ENCODE data around the gene ERVMER34-1. TPM values are rescaled to one million over a fixed set of nuclear protein-coding genes. Genes with fewer than 3 reads are reported as not detected.
A peak's percentile ranks its signal among the peaks of the same experiment; 100 is the strongest.

Gene ERVMER34-1
- total RNA-seq, 3 donors from 2014 or later (not counting 1 experiment from before 2014, with no cell fraction given) = not detected

DNA sequence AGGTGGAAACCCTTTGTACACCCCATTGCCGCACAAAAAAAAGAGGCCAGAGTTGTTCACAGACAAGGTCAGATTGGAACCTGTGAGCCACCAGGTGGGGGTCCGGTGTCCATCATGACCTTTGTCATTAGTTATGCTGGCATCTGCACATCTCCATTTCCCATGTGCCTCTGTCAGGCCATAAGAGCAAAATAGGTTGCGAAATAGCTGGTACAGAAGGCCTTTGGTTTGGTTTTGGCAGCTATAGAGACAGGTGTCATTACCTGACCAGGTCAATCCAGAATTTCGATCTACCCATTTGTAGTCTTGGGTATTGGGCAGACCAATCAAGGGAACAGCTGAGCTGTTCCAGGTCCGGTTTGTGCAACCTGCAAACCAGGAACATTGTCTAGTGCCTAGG is 6.6 kb downstream of the ERVMER34-1 start:
- H3K4me1 Mint-ChIP-seq = no peaks in the 10 kb centered on the region
- whole genome bisulfite sequencing (ENCODE audit: insufficient coverage) = 89% methylated on average over 5 of the region's 5 CpGs
- no peak overlapping the region for H3K27ac ChIP-seq (ENCODE audit: low read length)

DNA sequence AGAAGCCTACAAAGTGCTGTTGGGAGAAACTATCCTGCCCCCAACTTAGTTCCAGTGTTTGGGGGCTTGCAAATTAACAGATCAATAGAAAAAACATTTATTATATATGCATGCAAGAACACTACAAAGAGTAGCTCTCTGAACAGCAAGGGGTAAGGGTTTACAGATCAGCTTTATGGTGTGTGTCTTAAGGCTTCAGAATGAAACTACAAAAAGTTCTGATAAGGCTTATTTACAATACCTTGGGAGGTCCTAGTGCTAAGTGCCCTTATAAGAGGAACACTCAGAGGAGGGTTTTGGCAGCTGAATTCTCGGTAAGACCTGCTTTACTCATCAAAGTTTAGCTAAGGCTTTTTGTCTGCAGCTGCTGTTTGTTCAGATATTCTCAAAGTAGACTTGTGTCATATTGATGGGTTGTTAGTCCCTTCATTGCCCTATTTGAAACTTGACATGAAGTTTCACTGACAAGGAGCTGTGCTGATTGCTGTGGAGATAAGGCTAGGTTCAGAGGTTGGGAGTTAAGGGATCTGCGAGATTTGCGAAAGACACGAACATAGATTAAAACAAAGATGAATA is 7.7 kb downstream of the ERVMER34-1 start:
- Mint-ChIP-seq H3K36me3 (no peaks in the 10 kb centered on the region), H3K4me1 (no peaks in the 10 kb centered on the region), H3K9me3 (no peaks in the 10 kb centered on the region), H3K27me3 (ENCODE audit: low read depth in 2 of 2) (peaks cover 9 to 22% of the 10 kb centered on the region in 2 donors), H3K27ac (no peak overlapping the region), H3K4me3 (no peak overlapping the region)
- intact Hi-C loops (cut with micrococcal nuclease) = no loop called here
- no peaks in the 10 kb centered on the region for H3K9me3 ChIP-seq (ENCODE audit: control insufficient read depth, insufficient read depth, low read length)
- 92% methylated on average over 4 of the region's 4 CpGs for WGBS (ENCODE audit: insufficient coverage)
- DNase-seq (no peak), ATAC-seq (no peak)
- no peaks in the 10 kb centered on the region for H3K4me1 ChIP-seq (ENCODE audit: control insufficient read depth, insufficient read depth, low read length)
- TF ChIP-seq, protein P1, sequence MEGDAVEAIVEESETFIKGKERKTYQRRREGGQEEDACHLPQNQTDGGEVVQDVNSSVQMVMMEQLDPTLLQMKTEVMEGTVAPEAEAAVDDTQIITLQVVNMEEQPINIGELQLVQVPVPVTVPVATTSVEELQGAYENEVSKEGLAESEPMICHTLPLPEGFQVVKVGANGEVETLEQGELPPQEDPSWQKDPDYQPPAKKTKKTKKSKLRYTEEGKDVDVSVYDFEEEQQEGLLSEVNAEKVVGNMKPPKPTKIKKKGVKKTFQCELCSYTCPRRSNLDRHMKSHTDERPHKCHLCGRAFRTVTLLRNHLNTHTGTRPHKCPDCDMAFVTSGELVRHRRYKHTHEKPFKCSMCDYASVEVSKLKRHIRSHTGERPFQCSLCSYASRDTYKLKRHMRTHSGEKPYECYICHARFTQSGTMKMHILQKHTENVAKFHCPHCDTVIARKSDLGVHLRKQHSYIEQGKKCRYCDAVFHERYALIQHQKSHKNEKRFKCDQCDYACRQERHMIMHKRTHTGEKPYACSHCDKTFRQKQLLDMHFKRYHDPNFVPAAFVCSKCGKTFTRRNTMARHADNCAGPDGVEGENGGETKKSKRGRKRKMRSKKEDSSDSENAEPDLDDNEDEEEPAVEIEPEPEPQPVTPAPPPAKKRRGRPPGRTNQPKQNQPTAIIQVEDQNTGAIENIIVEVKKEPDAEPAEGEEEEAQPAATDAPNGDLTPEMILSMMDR (IDR thresholded peaks at IDR 0.05) = no peak
- no peaks in the 10 kb centered on the region for H3K36me3 ChIP-seq (ENCODE audit: control insufficient read depth, insufficient read depth, low read length)
- H3K4me3 ChIP-seq (ENCODE audit: low read length) = no peak overlapping the region
- peaks cover 7% of the 10 kb centered on the region for H3K27me3 ChIP-seq (ENCODE audit: control insufficient read depth, insufficient read depth, low read length)
- H3K27ac ChIP-seq (ENCODE audit: low read length) = no peak overlapping the region

More for the DNA sequence above, 6.6 kb downstream of the ERVMER34-1 start:
- ATAC-seq = no peak
- H3K9me3 Mint-ChIP-seq = no peaks in the 10 kb centered on the region
- H3K27me3 Mint-ChIP-seq (ENCODE audit: low read depth in 2 of 2) = peaks cover 16 to 22% of the 10 kb centered on the region in 2 donors
- DNase-seq = no peak
- TF ChIP-seq, protein P1 (IDR thresholded peaks at IDR 0.05) = no peak
- no peak overlapping the region for H3K27ac Mint-ChIP-seq
- no peak overlapping the region for H3K4me3 Mint-ChIP-seq
- H3K4me3 ChIP-seq (ENCODE audit: low read length) = no peak overlapping the region
- H3K36me3 Mint-ChIP-seq = no peaks in the 10 kb centered on the region
- H3K4me1 ChIP-seq (ENCODE audit: control insufficient read depth, insufficient read depth, low read length) = no peaks in the 10 kb centered on the region
- no peaks in the 10 kb centered on the region for H3K36me3 ChIP-seq (ENCODE audit: control insufficient read depth, insufficient read depth, low read length)
- intact Hi-C loops (cut with micrococcal nuclease) = no loop called here
- H3K9me3 ChIP-seq (ENCODE audit: control insufficient read depth, insufficient read depth, low read length) = no peaks in the 10 kb centered on the region
- peaks cover 7% of the 10 kb centered on the region for H3K27me3 ChIP-seq (ENCODE audit: control insufficient read depth, insufficient read depth, low read length)

DNA sequence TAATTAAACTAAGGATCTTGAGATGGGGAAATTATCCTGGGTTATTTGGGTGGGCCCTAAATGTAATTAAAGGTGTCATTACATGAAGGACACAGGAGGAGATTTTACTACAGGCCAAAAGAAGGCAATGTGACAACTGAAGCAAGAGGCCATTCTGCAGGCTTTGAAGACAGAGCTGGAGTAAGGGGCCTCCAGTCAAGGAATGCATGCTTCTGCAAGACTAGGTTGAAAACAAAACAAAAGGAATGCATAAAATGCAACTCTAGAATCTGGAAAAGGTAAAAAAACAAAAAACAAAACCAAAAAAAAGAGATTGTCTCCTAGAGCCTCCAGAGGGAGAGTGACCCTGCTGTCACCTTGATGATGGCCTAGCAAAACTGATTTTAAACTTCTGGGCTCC is 21.6 kb downstream of the ERVMER34-1 start:
- no peaks in the 10 kb centered on the region for H3K36me3 Mint-ChIP-seq
- ATAC-seq (no peak), DNase-seq (no peak)
- intact Hi-C loops (cut with micrococcal nuclease) = no loop called here
- Histone ChIP-seq H3K4me1 (ENCODE audit: control insufficient read depth, insufficient read depth, low read length) (no peaks in the 10 kb centered on the region), H3K27ac (ENCODE audit: low read length) (no peak overlapping the region), H3K27me3 (ENCODE audit: control insufficient read depth, insufficient read depth, low read length) (no peaks in the 10 kb centered on the region), H3K9me3 (ENCODE audit: control insufficient read depth, insufficient read depth, low read length) (no peaks in the 10 kb centered on the region), H3K36me3 (ENCODE audit: control insufficient read depth, insufficient read depth, low read length) (no peaks in the 10 kb centered on the region), H3K4me3 (ENCODE audit: low read length) (no peak overlapping the region)
- TF ChIP-seq, protein P1 (IDR thresholded peaks at IDR 0.05) = no peak
- H3K4me1 Mint-ChIP-seq = no peaks in the 10 kb centered on the region
- H3K27ac Mint-ChIP-seq = no peak overlapping the region
- peaks cover 5 to 6% of the 10 kb centered on the region in 2 donors for H3K27me3 Mint-ChIP-seq (ENCODE audit: low read depth in 2 of 2)
- no peak overlapping the region for H3K4me3 Mint-ChIP-seq
- H3K9me3 Mint-ChIP-seq = no peaks in the 10 kb centered on the region

DNA sequence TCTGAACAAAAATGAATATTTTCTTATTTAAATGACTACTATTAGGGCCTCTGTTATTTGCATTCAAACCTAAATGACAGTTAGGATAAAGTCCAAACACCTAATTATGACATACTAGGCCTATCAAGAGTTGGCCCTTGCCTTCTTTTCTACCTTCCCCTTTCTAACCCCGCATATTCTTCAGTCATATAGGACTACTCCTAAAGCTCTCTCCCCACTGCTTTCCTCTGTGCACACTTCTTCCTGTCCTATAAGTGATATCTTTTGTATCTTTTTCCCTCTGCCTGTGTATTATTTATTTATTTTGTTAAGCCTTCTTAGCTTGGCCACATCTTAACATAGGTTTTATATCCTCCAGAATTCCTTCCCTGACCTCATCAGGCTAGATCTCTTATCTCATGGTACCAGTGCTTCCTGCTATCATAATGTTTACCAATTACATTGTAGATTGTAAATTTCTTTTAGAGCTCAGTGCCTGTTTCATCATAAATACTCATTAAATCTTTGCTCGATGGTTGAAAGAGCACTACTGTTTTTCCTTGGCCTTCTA is 22.5 kb downstream of the ERVMER34-1 start:
- Mint-ChIP-seq H3K36me3 (no peaks in the 10 kb centered on the region), H3K9me3 (no peaks in the 10 kb centered on the region), H3K27ac (no peak overlapping the region), H3K4me3 (no peak overlapping the region), H3K27me3 (ENCODE audit: low read depth in 2 of 2) (peaks cover 5 to 7% of the 10 kb centered on the region in 2 donors), H3K4me1 (no peaks in the 10 kb centered on the region)
- Histone ChIP-seq H3K27me3 (ENCODE audit: control insufficient read depth, insufficient read depth, low read length) (no peaks in the 10 kb centered on the region), H3K4me3 (ENCODE audit: low read length) (no peak overlapping the region), H3K27ac (ENCODE audit: low read length) (no peak overlapping the region), H3K9me3 (ENCODE audit: control insufficient read depth, insufficient read depth, low read length) (no peaks in the 10 kb centered on the region), H3K36me3 (ENCODE audit: control insufficient read depth, insufficient read depth, low read length) (no peaks in the 10 kb centered on the region), H3K4me1 (ENCODE audit: control insufficient read depth, insufficient read depth, low read length) (no peaks in the 10 kb centered on the region)
- TF ChIP-seq, protein P1 (IDR thresholded peaks at IDR 0.05) = no peak
- DNase-seq = no peak
- ATAC-seq = peak in 1 of 3 donors; percentile 26
- 63% methylated on average over 1 of the region's 2 CpGs for WGBS (ENCODE audit: insufficient coverage)
- intact Hi-C loops (cut with micrococcal nuclease) = no loop called here
